HepG2 (cell line): ENCODE measurements around the gene SLC25A51. TPM values are rescaled to one million over a fixed set of nuclear protein-coding genes. Genes with fewer than 3 reads are reported as not detected.

Experiments used
- ELK4 ChIP-seq: sonication (generic); formaldehyde crosslinking; IDR thresholded peaks from 2 replicates; pipeline ENCODE4 v1.9.0; 2021; ENCODE audit warnings: missing genetic modification reagents, borderline replicate concordance
- HDAC2 ChIP-seq: sonication (generic); formaldehyde crosslinking; IDR thresholded peaks from 2 replicates; pipeline ENCODE4 v1.4.0; 2020; ENCODE audit warnings: missing genetic modification reagents
- PAF1 ChIP-seq: IDR thresholded peaks from 2 replicates; pipeline ENCODE4 v1.6.1; 2016; ENCODE audit warnings: missing genetic modification reagents, missing compliant biosample characterization
- POLR2A ChIP-seq, 2 experiments: IDR thresholded peaks; 2 replicates each; pipeline ENCODE4 v1.6.1; 2011; ENCODE audit warnings: low read depth in 2 of 2, low read length in 2 of 2, mild to moderate bottlenecking in 1 of 2, moderate library complexity in 1 of 2; ENCODE audit not compliant: insufficient read depth in 1 of 2
- SATB2 ChIP-seq: sonication (generic); formaldehyde crosslinking; IDR thresholded peaks from 2 replicates; pipeline ENCODE4 v1.5.0; 2020; ENCODE audit warnings: missing genetic modification reagents
- SMAD3 ChIP-seq: sonication (generic); formaldehyde crosslinking; IDR thresholded peaks from 2 replicates; pipeline ENCODE4 v1.4.0; 2020; ENCODE audit warnings: missing genetic modification reagents
- TFAP4 ChIP-seq: sonication (generic); IDR thresholded peaks from 2 replicates; pipeline ENCODE4 v1.6.1; 2016; ENCODE audit warnings: low read depth, borderline replicate concordance
- TRIM24 ChIP-seq: sonication (generic); formaldehyde crosslinking; IDR thresholded peaks from 2 replicates; pipeline ENCODE4 v1.8.0; 2022; ENCODE audit warnings: mild to moderate bottlenecking, missing genetic modification reagents
- ZBTB37 ChIP-seq: sonication (generic); formaldehyde crosslinking; IDR thresholded peaks from 2 replicates; pipeline ENCODE4 v1.4.0; 2020; ENCODE audit warnings: mild to moderate bottlenecking, missing genetic modification reagents
- ZC3H13 ChIP-seq: sonication (generic); formaldehyde crosslinking; IDR thresholded peaks from 2 replicates; pipeline ENCODE4 v1.8.1; 2023; ENCODE audit warnings: mild to moderate bottlenecking, missing genetic modification reagents, moderate library complexity
- ZKSCAN5 ChIP-seq: sonication (generic); formaldehyde crosslinking; IDR thresholded peaks from 2 replicates; pipeline ENCODE4 v1.5.1; 2020; ENCODE audit warnings: mild to moderate bottlenecking, missing genetic modification reagents
- ZNF546 ChIP-seq: sonication (generic); formaldehyde crosslinking; conservative IDR thresholded peaks from 2 replicates; pipeline ENCODE4 v1.8.1; 2023; ENCODE audit warnings: mild to moderate bottlenecking, missing genetic modification reagents
- ZNF749 ChIP-seq: sonication (generic); formaldehyde crosslinking; IDR thresholded peaks from 2 replicates; pipeline ENCODE4 v1.8.0; 2022; ENCODE audit warnings: mild to moderate bottlenecking, missing genetic modification reagents, moderate library complexity, borderline replicate concordance
- ZSCAN29 ChIP-seq: sonication (generic); formaldehyde crosslinking; conservative IDR thresholded peaks from 2 replicates; pipeline ENCODE4 v1.4.0; 2020; ENCODE audit warnings: mild to moderate bottlenecking, missing genetic modification reagents
- polyA plus RNA-seq, 8 experiments: library from polyadenylated mRNA; depleted of rRNA in 3 of 8; stranded (reverse) in 7 of 8; unstranded in 1 of 8; fragments of >200 nt; fragmentation: Illumina TruSeq in 4 of 8; extraction: Trizol in 4 of 8; gene quantifications; 2 replicates each; pipeline versions ENCODE4 v1.2.1 to v1.2.3, GENCODE V29; 2011 to 2016; ENCODE audit warnings: low read depth in 4 of 8, missing spikeins in 1 of 8, mixed read lengths in 1 of 8; ENCODE audit not compliant: insufficient read depth in 1 of 8
- total RNA-seq, 5 experiments: library from RNA; depleted of rRNA; stranded (reverse); fragments of >200 nt; fragmentation: Illumina TruSeq; extraction: Trizol; gene quantifications; 2 replicates each; pipeline ENCODE4 v1.2.3, GENCODE V29; 2016; ENCODE audit warnings: low read depth in 1 of 5
- TF ChIP-seq, protein P1 (sequence below): sonication (generic); formaldehyde crosslinking; IDR thresholded peaks from 2 replicates; pipeline ENCODE4 v1.9.0; 2022; ENCODE audit warnings: low read depth, missing genetic modification reagents
- TF ChIP-seq, protein P2 (sequence below): sonication (generic); formaldehyde crosslinking; IDR thresholded peaks from 2 replicates; pipeline ENCODE4 v1.5.0; 2020; ENCODE audit warnings: missing genetic modification reagents
- TF ChIP-seq, protein P3 (sequence below): sonication (generic); formaldehyde crosslinking; IDR thresholded peaks from 2 replicates; pipeline ENCODE4 v1.4.0; 2020; ENCODE audit warnings: missing genetic modification reagents, borderline replicate concordance
- TF ChIP-seq, protein P4 (sequence below): sonication (generic); formaldehyde crosslinking; IDR thresholded peaks from 2 replicates; pipeline ENCODE4 v1.4.0; 2020; ENCODE audit warnings: missing genetic modification reagents, mild to moderate bottlenecking, borderline replicate concordance

The SLC25A51 gene
- total and polyA plus RNA-seq, 2 of the 13 experiments (the other 11 are each of a cell fraction or from before 2014, with no cell fraction given), result 14.6 to 37.7 TPM

GRCh38 chr9:37903647-37904444 is at the start of gene SLC25A51 (continued):
- TF ChIP-seq ZC3H13 (0 out of 2 replicates have a peak, but pooled peaks have one; percentile 55), ELK4 (no peak), ZNF546 (CRISPR knock-in tag) (no peak), ZBTB37 (CRISPR knock-in tag) (no peak), TFAP4 (peak; percentile 70; the same call in 1 of the 2 replicates), SATB2 (no peak), ZSCAN29 (CRISPR knock-in tag) (no peak; the same call in 1 of the 2 replicates), ZNF749 (CRISPR knock-in tag) (peak; percentile 76; the same call in 1 of the 2 replicates), PAF1 (no peak), SMAD3 (peak; percentile 79; the same call in 1 of the 2 replicates), ZKSCAN5 (CRISPR knock-in tag) (no peak), TRIM24 (CRISPR knock-in tag) (no peak), HDAC2 (peak; percentile 95), POLR2A (IDR thresholded peaks at IDR 0.05; ENCODE audit: insufficient read depth in 1 of 2, low read depth in 2 of 2, low read length in 2 of 2) (peak; percentile 25 to 71; a peak in 3 of 4 replicates)
- TF ChIP-seq, protein P1, sequence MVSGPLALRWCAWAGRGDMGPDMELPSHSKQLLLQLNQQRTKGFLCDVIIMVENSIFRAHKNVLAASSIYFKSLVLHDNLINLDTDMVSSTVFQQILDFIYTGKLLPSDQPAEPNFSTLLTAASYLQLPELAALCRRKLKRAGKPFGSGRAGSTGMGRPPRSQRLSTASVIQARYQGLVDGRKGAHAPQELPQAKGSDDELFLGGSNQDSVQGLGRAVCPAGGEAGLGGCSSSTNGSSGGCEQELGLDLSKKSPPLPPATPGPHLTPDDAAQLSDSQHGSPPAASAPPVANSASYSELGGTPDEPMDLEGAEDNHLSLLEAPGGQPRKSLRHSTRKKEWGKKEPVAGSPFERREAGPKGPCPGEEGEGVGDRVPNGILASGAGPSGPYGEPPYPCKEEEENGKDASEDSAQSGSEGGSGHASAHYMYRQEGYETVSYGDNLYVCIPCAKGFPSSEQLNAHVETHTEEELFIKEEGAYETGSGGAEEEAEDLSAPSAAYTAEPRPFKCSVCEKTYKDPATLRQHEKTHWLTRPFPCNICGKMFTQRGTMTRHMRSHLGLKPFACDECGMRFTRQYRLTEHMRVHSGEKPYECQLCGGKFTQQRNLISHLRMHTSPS (CRISPR knock-in tag), result peak; percentile 39; the same call in 1 of the 2 replicates
- TF ChIP-seq, protein P2, sequence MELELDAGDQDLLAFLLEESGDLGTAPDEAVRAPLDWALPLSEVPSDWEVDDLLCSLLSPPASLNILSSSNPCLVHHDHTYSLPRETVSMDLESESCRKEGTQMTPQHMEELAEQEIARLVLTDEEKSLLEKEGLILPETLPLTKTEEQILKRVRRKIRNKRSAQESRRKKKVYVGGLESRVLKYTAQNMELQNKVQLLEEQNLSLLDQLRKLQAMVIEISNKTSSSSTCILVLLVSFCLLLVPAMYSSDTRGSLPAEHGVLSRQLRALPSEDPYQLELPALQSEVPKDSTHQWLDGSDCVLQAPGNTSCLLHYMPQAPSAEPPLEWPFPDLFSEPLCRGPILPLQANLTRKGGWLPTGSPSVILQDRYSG (CRISPR knock-in tag), result no peak
- TF ChIP-seq, protein P3, sequence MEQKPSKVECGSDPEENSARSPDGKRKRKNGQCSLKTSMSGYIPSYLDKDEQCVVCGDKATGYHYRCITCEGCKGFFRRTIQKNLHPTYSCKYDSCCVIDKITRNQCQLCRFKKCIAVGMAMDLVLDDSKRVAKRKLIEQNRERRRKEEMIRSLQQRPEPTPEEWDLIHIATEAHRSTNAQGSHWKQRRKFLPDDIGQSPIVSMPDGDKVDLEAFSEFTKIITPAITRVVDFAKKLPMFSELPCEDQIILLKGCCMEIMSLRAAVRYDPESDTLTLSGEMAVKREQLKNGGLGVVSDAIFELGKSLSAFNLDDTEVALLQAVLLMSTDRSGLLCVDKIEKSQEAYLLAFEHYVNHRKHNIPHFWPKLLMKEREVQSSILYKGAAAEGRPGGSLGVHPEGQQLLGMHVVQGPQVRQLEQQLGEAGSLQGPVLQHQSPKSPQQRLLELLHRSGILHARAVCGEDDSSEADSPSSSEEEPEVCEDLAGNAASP, result peak; percentile 80
- TF ChIP-seq, protein P4, sequence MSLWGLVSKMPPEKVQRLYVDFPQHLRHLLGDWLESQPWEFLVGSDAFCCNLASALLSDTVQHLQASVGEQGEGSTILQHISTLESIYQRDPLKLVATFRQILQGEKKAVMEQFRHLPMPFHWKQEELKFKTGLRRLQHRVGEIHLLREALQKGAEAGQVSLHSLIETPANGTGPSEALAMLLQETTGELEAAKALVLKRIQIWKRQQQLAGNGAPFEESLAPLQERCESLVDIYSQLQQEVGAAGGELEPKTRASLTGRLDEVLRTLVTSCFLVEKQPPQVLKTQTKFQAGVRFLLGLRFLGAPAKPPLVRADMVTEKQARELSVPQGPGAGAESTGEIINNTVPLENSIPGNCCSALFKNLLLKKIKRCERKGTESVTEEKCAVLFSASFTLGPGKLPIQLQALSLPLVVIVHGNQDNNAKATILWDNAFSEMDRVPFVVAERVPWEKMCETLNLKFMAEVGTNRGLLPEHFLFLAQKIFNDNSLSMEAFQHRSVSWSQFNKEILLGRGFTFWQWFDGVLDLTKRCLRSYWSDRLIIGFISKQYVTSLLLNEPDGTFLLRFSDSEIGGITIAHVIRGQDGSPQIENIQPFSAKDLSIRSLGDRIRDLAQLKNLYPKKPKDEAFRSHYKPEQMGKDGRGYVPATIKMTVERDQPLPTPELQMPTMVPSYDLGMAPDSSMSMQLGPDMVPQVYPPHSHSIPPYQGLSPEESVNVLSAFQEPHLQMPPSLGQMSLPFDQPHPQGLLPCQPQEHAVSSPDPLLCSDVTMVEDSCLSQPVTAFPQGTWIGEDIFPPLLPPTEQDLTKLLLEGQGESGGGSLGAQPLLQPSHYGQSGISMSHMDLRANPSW (CRISPR knock-in tag), result no peak; the same call in 1 of the 2 replicates
